ENCODE measurements around the gene GABRG3. TPM values are rescaled to one million over a fixed set of nuclear protein-coding genes. Genes with fewer than 3 reads are reported as not detected.

The GABRG3 gene
- polyA plus RNA-seq, 1 donor (not counting 4 experiments of a cell fraction or from before 2014, with no cell fraction given): not detected

DNA sequence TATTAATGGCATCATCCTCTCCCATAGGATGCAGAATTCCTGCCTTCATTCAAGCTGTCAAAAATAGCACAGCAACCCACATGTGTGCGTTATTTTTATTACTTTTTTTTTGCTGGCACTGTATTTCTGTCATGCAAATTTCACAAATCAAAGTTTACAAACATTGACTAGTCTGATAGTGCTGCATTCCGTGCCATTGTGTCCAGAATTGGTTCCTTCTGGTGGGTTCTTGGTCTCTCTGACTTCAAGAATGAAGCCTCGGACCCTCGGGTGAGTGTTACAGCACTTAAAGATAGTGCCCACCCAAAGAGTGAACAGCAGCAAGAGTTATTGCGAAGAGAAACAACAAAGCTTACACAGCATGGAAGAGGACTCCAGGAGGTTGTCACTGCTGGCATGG, 490.2 kb downstream of the GABRG3 start:
- H2AFZ ChIP-seq (ENCODE audit: control insufficient read depth, low read length): no peak overlapping the region
- FAIRE-seq (no peak), DNase-seq (ENCODE audit: low read depth, low spot score) (no peak)
- H3K4me3 ChIP-seq (ENCODE audit: control insufficient read depth in 2 of 3, extremely low read depth in 1 of 3, insufficient read depth in 2 of 3, low read depth in 1 of 3, low read length in 3 of 3): no peak overlapping the region
- TF ChIP-seq, protein P1, sequence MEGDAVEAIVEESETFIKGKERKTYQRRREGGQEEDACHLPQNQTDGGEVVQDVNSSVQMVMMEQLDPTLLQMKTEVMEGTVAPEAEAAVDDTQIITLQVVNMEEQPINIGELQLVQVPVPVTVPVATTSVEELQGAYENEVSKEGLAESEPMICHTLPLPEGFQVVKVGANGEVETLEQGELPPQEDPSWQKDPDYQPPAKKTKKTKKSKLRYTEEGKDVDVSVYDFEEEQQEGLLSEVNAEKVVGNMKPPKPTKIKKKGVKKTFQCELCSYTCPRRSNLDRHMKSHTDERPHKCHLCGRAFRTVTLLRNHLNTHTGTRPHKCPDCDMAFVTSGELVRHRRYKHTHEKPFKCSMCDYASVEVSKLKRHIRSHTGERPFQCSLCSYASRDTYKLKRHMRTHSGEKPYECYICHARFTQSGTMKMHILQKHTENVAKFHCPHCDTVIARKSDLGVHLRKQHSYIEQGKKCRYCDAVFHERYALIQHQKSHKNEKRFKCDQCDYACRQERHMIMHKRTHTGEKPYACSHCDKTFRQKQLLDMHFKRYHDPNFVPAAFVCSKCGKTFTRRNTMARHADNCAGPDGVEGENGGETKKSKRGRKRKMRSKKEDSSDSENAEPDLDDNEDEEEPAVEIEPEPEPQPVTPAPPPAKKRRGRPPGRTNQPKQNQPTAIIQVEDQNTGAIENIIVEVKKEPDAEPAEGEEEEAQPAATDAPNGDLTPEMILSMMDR (optimal IDR thresholded peaks at IDR 0.05 in 1 of 3, IDR thresholded peaks at IDR 0.05 in 1 of 3, conservative IDR thresholded peaks at IDR 0.05 in 1 of 3; ENCODE audit: extremely low read depth in 1 of 3, insufficient read depth in 2 of 3, low read length in 3 of 3): no peak
- TF ChIP-seq EZH2 (IDR thresholded peaks at IDR 0.05; ENCODE audit: low read length): no peak
- no peak overlapping the region for H3K27ac ChIP-seq (ENCODE audit: control insufficient read depth, insufficient read depth, low read length)
- no peaks in the 10 kb centered on the region for H3K27me3 ChIP-seq (ENCODE audit: control insufficient read depth, extremely low read depth, insufficient read depth, low read length)
- H3K9ac ChIP-seq (ENCODE audit: control insufficient read depth, extremely low read depth, insufficient read depth, low read length): no peak overlapping the region
- H3K79me2 ChIP-seq (ENCODE audit: control insufficient read depth, insufficient read depth, low read length): no peaks in the 10 kb centered on the region
- dilution Hi-C loops (cut with MboI; ENCODE audit: extremely low pct_ligation_motif_present, low sequenced_read_pairs): no loop called here
- no peaks in the 10 kb centered on the region for H4K20me1 ChIP-seq (ENCODE audit: control insufficient read depth, extremely low read depth, insufficient read depth, low read length)
- H3K9me1 ChIP-seq (ENCODE audit: control insufficient read depth, extremely low read depth, insufficient read depth, low read length): no peaks in the 10 kb centered on the region
- H3K4me2 ChIP-seq (ENCODE audit: control insufficient read depth, extremely low read depth, insufficient read depth, low read depth, low read length): no peak overlapping the region
- H3K9me3 ChIP-seq (ENCODE audit: control insufficient read depth, low read depth, low read length): no peaks in the 10 kb centered on the region
- no peaks in the 10 kb centered on the region for H3K36me3 ChIP-seq (ENCODE audit: control insufficient read depth in 2 of 2, extremely low read depth in 1 of 2, insufficient read depth in 2 of 2, low read length in 2 of 2)
- peaks cover 3% of the 10 kb centered on the region for H3K4me1 ChIP-seq (ENCODE audit: control insufficient read depth, extremely low read depth, insufficient read depth, low read length)

DNA sequence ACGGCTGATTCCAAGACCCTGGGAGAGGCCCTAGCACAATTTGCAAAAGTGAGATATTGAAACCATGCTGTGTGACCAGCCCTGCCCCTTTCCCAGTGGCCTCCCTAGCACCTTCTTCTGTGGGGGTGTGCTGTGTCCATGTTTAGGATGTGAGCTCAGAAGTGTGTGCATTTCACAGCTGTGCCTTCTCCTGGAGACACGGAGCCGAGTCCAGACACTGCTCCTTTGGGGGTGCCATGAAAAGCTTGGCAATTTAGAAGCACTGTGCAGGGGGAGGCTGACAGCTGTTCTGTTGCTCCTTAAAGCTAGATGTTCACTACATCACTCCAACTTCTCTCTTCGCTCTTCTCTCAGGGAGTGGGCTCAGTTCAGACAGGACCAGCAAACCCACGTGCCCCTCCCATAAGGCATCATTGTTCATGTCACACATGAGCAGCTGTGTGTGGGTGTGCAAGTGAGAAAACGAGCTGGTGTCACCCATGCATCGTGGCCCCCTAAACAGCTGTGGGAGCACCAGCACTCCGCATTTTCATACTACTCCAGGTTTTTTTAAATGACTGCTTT, 492.6 kb downstream of the GABRG3 start:
- dilution Hi-C loops (cut with MboI; ENCODE audit: extremely low pct_ligation_motif_present, low sequenced_read_pairs): no loop called here
- no peaks in the 10 kb centered on the region for H3K36me3 ChIP-seq (ENCODE audit: control insufficient read depth in 2 of 2, extremely low read depth in 1 of 2, insufficient read depth in 2 of 2, low read length in 2 of 2)
- TF ChIP-seq, protein P1 (optimal IDR thresholded peaks at IDR 0.05 in 1 of 3, IDR thresholded peaks at IDR 0.05 in 1 of 3, conservative IDR thresholded peaks at IDR 0.05 in 1 of 3; ENCODE audit: extremely low read depth in 1 of 3, insufficient read depth in 2 of 3, low read length in 3 of 3): no peak
- no peak for TF ChIP-seq EZH2 (IDR thresholded peaks at IDR 0.05; ENCODE audit: low read length)
- no peak overlapping the region for H3K4me3 ChIP-seq (ENCODE audit: control insufficient read depth in 2 of 3, extremely low read depth in 1 of 3, insufficient read depth in 2 of 3, low read depth in 1 of 3, low read length in 3 of 3)
- FAIRE-seq (no peak), DNase-seq (ENCODE audit: low read depth, low spot score) (no peak)
- H3K27me3 ChIP-seq (ENCODE audit: control insufficient read depth, extremely low read depth, insufficient read depth, low read length): no peaks in the 10 kb centered on the region
- H3K9me3 ChIP-seq (ENCODE audit: control insufficient read depth, low read depth, low read length): no peaks in the 10 kb centered on the region
- no peaks in the 10 kb centered on the region for H4K20me1 ChIP-seq (ENCODE audit: control insufficient read depth, extremely low read depth, insufficient read depth, low read length)
- H3K9ac ChIP-seq (ENCODE audit: control insufficient read depth, extremely low read depth, insufficient read depth, low read length): no peak overlapping the region
- no peak overlapping the region for H3K27ac ChIP-seq (ENCODE audit: control insufficient read depth, insufficient read depth, low read length)
- H2AFZ ChIP-seq (ENCODE audit: control insufficient read depth, low read length): no peak overlapping the region
- H3K4me2 ChIP-seq (ENCODE audit: control insufficient read depth, extremely low read depth, insufficient read depth, low read depth, low read length): no peak overlapping the region
- H3K9me1 ChIP-seq (ENCODE audit: control insufficient read depth, extremely low read depth, insufficient read depth, low read length): no peaks in the 10 kb centered on the region
- H3K79me2 ChIP-seq (ENCODE audit: control insufficient read depth, insufficient read depth, low read length): no peaks in the 10 kb centered on the region
- peaks cover 3% of the 10 kb centered on the region for H3K4me1 ChIP-seq (ENCODE audit: control insufficient read depth, extremely low read depth, insufficient read depth, low read length)
